Stimulated activated naive B cell treated with anti-CD40 and anti-IgM and Interleukin-4, amounts not matched to agents 10 μg/mL and 1 μg/mL and 100 μg/mL, for 72 hours (primary cell): Measurements from ENCODE around the gene RAP1GAP2.

ENCODE experiments used
- ATAC-seq, 2 donors: fragments of 150-1000 bp; cut with Tn5 transposase; replicated peaks; 2 replicates each; pipeline ENCODE4 v1.10.0; 2021; ENCODE audit warnings: moderate library complexity in 1 of 2
- DNase-seq: peaks from one replicate; pipeline ENCODE4 v3.0.0; 2021
- H3K27ac Mint-ChIP-seq: one replicate; pipeline ENCODE4 v1.8.0; 2022; ENCODE audit warnings: mild to moderate bottlenecking, mixed read lengths
- H3K27me3 Mint-ChIP-seq, 2 donors: one replicate each; pipeline ENCODE4 v1.8.0; 2022; ENCODE audit warnings: mixed read lengths in 2 of 2
- H3K36me3 Mint-ChIP-seq, 2 donors: one replicate each; pipeline ENCODE4 v1.8.0; 2022; ENCODE audit warnings: mixed read lengths in 2 of 2, mild to moderate bottlenecking in 1 of 2
- H3K4me1 Mint-ChIP-seq, 2 donors: one replicate each; pipeline ENCODE4 v1.8.0; 2022; ENCODE audit warnings: mixed read lengths in 2 of 2, mild to moderate bottlenecking in 1 of 2
- H3K4me3 Mint-ChIP-seq, 2 donors: one replicate each; pipeline ENCODE4 v1.8.0; 2022; ENCODE audit warnings: mild to moderate bottlenecking in 2 of 2, mixed read lengths in 2 of 2, moderate library complexity in 1 of 2
- H3K9me3 Mint-ChIP-seq, 2 donors: one replicate each; pipeline ENCODE4 v1.8.0; 2022; ENCODE audit warnings: mixed read lengths in 2 of 2, mild to moderate bottlenecking in 1 of 2

The RAP1GAP2 gene

DNA sequence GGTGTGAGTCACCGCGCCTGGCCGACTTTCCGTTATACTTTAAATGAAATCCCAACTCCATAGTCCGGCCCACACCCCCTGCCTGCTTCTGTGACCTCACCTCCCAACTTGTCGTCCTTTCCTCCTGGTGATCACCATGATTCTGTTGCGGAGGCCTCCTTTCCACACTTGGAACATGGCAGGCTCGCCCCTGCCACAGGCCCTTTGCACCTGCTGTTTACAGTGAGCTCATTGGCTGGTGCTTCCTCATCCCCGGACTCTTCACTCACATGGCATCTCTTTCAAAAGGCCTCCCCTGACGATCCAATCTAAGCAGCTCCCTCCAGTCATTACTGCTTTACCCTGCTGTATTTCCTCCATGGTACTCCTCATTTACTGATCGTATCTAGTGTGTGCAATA lies 64.6 kb downstream of the RAP1GAP2 start:
- H3K4me3 Mint-ChIP-seq, result no peak overlapping the region
- no peaks in the 10 kb centered on the region for H3K4me1 Mint-ChIP-seq
- ATAC-seq, result no peak

DNA sequence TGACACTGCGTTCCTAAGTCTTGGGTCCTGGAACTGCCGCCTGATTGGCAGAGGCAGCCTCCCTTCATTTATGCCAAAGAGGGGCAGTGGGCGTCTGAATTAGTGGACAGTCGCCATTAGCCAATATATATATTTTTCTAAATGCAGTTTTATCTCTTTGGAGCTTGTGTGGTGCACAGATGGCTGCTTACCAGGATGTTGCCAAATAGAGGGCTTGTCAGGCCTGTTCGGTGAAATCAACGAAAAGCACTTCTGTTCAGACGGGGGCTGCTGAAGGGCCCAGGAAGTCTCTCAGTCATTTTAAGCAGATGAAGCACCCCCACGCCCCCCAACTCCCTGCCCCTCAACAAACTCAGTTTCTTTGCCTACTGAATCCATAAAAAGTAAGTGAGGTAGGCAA lies 66.0 kb downstream of the RAP1GAP2 start:
- Mint-ChIP-seq H3K9me3 (no peaks in the 10 kb centered on the region), H3K36me3 (peaks cover 4 to 11% of the 10 kb centered on the region in 2 donors), H3K27me3 (peaks cover 10 to 24% of the 10 kb centered on the region in 2 donors), H3K27ac (no peak overlapping the region), H3K4me1 (no peaks in the 10 kb centered on the region), H3K4me3 (no peak overlapping the region)
- ATAC-seq (no peak), DNase-seq (no peak)

More for the DNA sequence above, 64.6 kb downstream of the RAP1GAP2 start:
- Mint-ChIP-seq H3K27ac (no peak overlapping the region), H3K9me3 (no peaks in the 10 kb centered on the region), H3K36me3 (peaks cover 4 to 11% of the 10 kb centered on the region in 2 donors), H3K27me3 (peaks cover 23 to 38% of the 10 kb centered on the region in 2 donors)
- no peak for DNase-seq

DNA sequence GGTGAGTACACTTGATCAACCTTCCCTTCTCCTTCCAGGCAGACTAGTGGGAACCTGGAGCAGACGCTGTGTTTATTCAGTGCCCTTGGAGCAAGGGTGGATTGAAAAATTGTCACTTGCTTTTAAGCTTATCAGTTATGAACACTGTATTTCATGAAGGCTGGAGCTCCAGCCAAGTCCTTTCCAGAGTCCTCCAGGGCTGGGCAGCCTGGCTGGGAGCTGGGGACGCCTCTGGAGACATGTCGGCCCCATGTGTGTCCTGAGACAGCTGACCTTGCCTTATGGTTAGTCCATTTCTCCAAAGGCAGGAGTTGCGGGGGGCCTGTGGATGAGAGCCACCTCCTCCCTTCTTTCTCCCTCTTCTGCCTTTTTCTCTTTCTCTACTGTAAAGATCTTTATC lies 67.0 kb downstream of the RAP1GAP2 start:
- DNase-seq, result no peak
- Mint-ChIP-seq H3K4me3 (no peak overlapping the region), H3K4me1 (no peaks in the 10 kb centered on the region), H3K36me3 (peaks cover 4 to 11% of the 10 kb centered on the region in 2 donors), H3K9me3 (no peaks in the 10 kb centered on the region), H3K27me3 (peaks cover 0 to 15% of the 10 kb centered on the region in 2 donors), H3K27ac (no peak overlapping the region)
- ATAC-seq, result no peak

DNA sequence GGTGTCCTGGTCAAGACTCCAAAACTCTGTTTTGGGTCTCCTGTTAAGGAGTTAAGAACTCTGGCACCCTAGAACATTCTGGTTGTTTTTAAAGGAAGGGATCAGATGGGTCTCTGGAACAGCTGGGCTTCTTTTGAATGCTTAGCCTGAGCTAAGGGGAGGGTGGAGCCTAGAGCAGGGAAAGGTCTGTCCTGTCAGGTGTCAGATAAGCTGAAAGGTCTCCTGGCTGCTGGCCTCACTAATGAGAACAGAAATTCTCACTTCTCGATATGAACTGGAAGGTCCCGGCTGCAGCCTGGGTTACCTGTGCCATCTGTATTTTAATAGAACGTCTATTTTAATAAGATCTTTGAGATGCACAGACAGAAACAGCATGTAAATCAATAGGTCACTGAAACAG lies 69.0 kb downstream of the RAP1GAP2 start:
- Mint-ChIP-seq H3K36me3 (peaks cover 0 to 5% of the 10 kb centered on the region in 2 donors), H3K27me3 (peaks cover 0 to 9% of the 10 kb centered on the region in 2 donors), H3K9me3 (no peaks in the 10 kb centered on the region), H3K4me3 (no peak overlapping the region), H3K4me1 (no peaks in the 10 kb centered on the region), H3K27ac (no peak overlapping the region)
- ATAC-seq (peak in 1 of 2 donors; percentile 19), DNase-seq (no peak)

DNA sequence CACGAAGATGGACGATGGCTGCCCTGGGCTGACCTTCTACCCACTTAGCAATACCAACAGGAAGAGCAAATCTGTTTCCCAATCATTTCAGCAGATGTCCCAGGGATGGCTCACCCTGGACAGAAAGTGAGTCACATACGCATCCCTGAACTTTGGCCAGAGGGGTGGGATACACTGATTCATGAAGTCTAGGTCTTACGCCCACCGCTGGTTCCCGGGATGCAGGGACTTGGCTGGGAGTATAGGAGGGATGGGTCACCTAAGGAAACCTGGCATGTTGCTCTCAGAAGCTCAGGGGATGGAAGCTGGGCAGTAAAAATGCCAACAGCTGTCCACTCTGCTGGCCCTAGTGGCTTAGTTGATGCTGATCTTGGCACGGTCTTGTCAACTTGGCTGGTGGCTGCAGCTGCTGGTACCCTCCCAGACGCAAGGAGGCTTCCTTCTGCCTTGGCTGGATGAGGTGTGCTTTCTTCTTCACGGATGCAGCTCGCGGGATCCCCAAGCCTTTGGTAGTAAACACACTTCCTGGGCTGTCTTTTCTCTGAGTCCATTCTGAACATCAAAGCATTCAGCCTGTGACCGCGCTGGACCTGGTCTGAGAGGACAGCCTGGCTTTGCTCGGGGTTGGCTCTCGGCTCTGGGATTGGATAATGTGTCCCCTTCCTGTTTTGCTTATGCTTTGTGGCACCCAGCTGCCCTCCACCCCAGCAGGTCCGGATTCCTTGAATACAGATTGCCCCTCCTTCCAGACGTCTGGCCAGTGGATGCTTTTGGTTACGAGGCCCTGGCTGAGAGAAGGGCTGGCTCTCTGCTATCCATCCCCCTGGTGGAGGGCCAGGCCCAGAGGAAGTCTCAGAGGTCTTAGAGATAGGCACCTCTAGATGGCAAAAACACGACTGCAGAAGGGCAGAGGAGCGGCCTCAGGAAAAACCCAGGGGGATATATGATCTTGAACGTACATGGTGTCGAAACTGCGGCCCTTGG lies 71.5 kb downstream of the RAP1GAP2 start:
- ATAC-seq, result no peak
- H3K4me3 Mint-ChIP-seq, result no peak overlapping the region
- no peaks in the 10 kb centered on the region for H3K4me1 Mint-ChIP-seq
- H3K27ac Mint-ChIP-seq, result no peak overlapping the region
- no peaks in the 10 kb centered on the region for H3K9me3 Mint-ChIP-seq
- no peak for DNase-seq
- no peaks in the 10 kb centered on the region for H3K36me3 Mint-ChIP-seq
- H3K27me3 Mint-ChIP-seq, result no peaks in the 10 kb centered on the region

DNA sequence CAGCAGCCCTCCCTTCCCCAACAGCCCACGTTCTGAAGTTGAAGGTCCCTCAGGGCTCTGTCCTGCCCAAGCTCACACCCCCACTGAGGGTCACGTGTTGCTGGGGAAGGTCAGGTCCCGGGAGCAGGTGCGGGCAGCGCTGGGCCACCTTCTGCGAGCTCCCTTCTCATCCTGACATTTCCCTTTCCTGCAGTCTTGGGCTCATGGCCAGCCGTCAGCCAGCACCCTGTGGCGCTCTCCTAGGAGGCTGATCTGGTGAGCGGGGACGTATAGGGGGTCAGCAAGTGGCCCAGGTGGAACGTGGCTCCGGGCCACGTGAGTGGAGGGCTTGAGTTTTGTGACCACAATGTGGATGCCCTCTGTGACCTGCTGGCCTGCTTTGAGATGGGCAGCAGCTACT lies 73.4 kb downstream of the RAP1GAP2 start:
- Mint-ChIP-seq H3K36me3 (no peaks in the 10 kb centered on the region), H3K4me3 (no peak overlapping the region), H3K27ac (no peak overlapping the region), H3K4me1 (no peaks in the 10 kb centered on the region), H3K9me3 (no peaks in the 10 kb centered on the region), H3K27me3 (no peaks in the 10 kb centered on the region)
- ATAC-seq (no peak), DNase-seq (no peak)

DNA sequence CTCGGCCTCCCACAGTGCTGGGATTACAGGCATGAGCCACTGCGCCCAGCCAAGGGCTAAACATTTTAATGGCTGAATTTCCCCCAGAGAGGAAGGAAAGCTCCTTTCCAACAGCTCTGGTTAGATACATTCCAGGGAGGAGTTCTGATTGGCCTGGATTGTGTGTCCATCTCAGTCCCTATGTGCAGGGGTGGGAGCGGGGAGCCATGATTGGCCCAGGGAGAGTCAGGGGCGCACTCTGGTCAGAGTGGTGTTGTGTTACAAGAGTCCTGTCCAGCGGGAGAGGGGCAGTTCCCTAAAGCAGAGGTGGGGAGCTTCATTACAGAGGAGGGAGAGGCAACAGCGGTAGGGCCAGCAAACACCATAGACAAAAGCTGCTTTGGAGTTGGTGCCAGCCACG lies 75.0 kb downstream of the RAP1GAP2 start:
- Mint-ChIP-seq H3K36me3 (no peaks in the 10 kb centered on the region), H3K4me1 (no peaks in the 10 kb centered on the region), H3K27me3 (no peaks in the 10 kb centered on the region), H3K4me3 (no peak overlapping the region), H3K9me3 (no peaks in the 10 kb centered on the region), H3K27ac (no peak overlapping the region)
- DNase-seq (no peak), ATAC-seq (no peak)

DNA sequence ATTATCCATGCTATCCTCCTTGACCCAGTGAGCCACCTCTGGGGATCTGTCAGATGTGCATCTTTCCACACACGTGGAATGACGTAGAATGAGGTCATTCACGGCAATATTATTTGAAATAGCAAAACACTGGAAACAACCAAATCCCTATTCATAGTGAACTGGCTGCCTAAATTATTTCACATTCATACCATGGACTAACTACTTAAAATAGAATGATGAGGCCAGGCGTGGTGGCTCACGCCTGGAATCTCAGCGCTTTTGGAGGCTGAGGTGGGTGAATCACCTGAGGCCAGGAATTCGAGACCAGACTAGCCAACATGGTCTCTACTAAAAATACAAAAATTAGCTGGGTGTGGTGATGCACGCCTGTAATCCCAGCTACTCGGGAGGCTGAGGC lies 75.5 kb downstream of the RAP1GAP2 start:
- Mint-ChIP-seq H3K27me3 (no peaks in the 10 kb centered on the region), H3K4me1 (no peaks in the 10 kb centered on the region), H3K9me3 (no peaks in the 10 kb centered on the region), H3K36me3 (no peaks in the 10 kb centered on the region), H3K4me3 (no peak overlapping the region), H3K27ac (no peak overlapping the region)
- no peak for DNase-seq
- ATAC-seq, result no peak

DNA sequence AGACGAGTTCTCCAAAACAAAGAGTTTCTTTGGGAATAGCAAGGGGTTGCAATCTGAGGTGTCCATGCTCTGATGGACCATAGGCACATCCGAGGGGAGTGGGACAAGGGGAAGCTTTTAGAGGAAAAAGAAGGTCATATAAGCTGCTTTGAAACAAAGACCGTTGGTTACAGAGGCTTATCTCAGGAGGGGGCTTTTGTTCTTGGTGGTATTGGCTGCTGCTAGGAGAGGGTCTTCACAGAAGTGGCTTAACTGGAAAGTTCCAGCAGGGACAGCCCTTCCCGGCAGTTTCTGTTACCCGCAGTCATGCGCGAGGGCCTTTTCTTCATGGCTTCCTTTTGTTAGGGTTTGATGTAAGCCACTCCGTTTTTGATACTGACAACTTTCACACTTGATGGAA lies 76.0 kb downstream of the RAP1GAP2 start:
- Mint-ChIP-seq H3K9me3 (no peaks in the 10 kb centered on the region), H3K27ac (no peak overlapping the region), H3K27me3 (no peaks in the 10 kb centered on the region), H3K4me1 (no peaks in the 10 kb centered on the region), H3K4me3 (no peak overlapping the region), H3K36me3 (no peaks in the 10 kb centered on the region)
- ATAC-seq, result no peak
- DNase-seq, result no peak

DNA sequence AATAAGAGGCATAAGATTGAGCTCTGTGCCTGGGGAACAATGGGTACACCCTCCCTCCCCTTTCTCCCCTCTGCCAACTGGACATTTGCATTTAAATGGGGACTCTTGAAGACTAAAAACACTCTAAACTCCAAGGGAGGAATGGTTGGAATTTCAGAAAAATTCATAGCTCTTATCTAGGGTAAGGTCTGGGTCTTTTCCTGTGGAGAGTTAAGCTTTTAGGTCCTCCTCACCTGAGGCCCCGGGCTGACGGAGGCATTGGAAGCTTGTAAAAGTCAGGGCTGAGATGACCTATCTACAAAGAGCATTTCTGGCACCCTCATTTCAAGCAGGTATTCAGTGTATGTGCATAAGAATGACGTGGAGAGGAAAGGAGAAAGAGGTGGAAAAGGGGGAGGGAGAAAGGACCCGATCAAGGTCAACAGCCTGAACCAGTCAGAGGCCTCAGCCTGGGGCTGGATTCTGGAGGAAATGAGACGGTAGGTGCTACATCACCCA lies 78.0 kb downstream of the RAP1GAP2 start:
- Mint-ChIP-seq H3K9me3 (no peaks in the 10 kb centered on the region), H3K27me3 (no peaks in the 10 kb centered on the region), H3K4me3 (no peak overlapping the region), H3K36me3 (no peaks in the 10 kb centered on the region), H3K27ac (no peak overlapping the region), H3K4me1 (no peaks in the 10 kb centered on the region)
- DNase-seq, result no peak
- no peak for ATAC-seq

DNA sequence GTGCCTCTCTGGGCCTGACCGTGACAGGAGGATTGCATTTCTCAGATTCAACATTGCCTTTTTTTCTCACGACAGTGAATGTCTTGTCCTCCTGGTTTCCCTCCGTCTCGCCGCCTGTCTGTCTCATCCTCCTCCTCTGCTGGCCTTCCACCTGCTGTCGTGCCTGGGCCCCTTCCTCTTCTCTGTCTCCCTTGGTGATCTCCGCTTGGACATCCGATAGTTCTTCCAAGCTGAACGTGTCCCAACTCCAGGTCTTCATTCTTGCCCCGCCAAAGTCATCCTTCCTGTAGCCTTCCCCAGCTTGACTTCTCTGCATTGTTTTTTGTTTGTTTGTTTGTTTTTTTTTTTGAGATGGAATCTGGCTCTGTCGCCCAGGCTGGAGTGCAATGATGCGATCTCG lies 79.4 kb downstream of the RAP1GAP2 start:
- Mint-ChIP-seq H3K36me3 (no peaks in the 10 kb centered on the region), H3K4me1 (peaks cover 6 to 10% of the 10 kb centered on the region in 2 donors), H3K9me3 (no peaks in the 10 kb centered on the region), H3K27ac (no peak overlapping the region), H3K4me3 (no peak overlapping the region), H3K27me3 (no peaks in the 10 kb centered on the region)
- DNase-seq (no peak), ATAC-seq (no peak)

DNA sequence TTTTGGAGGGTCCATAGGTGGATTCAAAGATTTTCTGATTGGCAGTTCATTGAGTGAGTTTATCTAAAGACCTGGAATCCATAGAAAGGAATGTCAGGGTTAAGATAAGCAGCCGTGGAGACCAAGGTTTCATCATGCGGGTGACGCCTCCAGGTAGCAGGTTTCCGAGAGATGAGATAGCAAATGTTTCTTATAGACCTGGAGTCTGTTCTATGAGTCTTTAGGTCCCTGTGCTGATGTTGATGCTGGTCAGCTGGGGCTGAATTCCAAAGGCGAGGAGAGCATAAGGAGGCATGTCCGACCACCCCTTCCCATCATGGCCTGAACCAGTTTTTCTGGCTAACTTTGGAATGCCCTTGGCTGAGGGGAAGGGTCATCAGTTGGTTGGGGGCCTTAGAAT lies 80.2 kb downstream of the RAP1GAP2 start:
- DNase-seq (no peak), ATAC-seq (no peak)
- H3K9me3 Mint-ChIP-seq, result no peaks in the 10 kb centered on the region
- H3K4me3 Mint-ChIP-seq, result no peak overlapping the region
- no peak overlapping the region for H3K27ac Mint-ChIP-seq
- H3K4me1 Mint-ChIP-seq, result peaks cover 6 to 10% of the 10 kb centered on the region in 2 donors
- H3K36me3 Mint-ChIP-seq, result no peaks in the 10 kb centered on the region
- no peaks in the 10 kb centered on the region for H3K27me3 Mint-ChIP-seq

DNA sequence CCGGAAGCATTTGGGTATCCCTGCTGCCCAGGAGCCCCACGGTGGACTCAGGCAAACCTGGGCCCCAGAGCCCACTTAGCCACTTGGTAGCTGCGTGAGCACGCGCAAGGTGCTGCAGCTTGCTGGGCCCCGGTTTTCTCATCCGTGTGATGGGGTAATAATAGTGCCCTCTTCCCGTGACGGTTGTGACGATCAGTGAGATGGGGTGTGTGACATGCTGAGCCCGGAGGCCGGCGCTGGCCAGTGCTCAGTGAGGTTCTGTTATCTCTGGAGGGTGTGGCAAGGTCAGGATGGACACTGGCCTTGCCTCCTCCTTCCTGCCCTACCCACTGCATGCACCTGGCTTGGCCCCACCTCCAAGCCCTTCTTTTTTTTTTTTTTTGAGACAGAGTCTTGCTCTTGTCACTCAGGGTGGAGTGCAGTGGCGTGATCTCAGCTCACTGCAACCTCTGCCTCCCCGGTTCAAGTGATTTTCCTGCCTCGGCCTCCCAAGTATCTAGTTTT lies 82.6 kb downstream of the RAP1GAP2 start:
- peaks cover 0 to 4% of the 10 kb centered on the region in 2 donors for H3K36me3 Mint-ChIP-seq
- peaks cover 11 to 19% of the 10 kb centered on the region in 2 donors for H3K4me1 Mint-ChIP-seq
- ATAC-seq (no peak), DNase-seq (no peak)
- no peak overlapping the region for H3K27ac Mint-ChIP-seq
- no peaks in the 10 kb centered on the region for H3K27me3 Mint-ChIP-seq
- no peak overlapping the region for H3K4me3 Mint-ChIP-seq
- H3K9me3 Mint-ChIP-seq, result no peaks in the 10 kb centered on the region

DNA sequence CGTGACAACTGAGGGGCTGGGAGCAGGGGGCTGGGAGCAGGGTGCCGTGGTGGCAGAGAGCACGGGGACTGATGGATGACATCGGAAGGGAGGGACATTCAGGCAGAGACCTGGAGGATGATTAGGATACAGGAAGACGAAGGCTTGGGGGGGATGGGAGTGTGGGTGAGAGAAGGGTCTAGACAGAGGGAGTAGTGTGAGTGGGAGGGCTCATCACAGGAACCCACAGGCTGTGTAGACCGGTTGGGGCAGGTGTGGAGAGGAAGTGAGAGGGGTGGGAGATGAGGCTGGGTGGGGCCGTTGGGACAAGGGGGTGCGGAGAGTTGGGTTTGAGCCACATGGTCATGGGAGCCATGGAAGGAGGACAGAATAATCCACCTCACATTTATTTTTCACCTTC lies 83.8 kb downstream of the RAP1GAP2 start:
- Mint-ChIP-seq H3K9me3 (no peaks in the 10 kb centered on the region), H3K4me3 (no peak overlapping the region), H3K27ac (no peak overlapping the region), H3K36me3 (peaks cover 0 to 4% of the 10 kb centered on the region in 2 donors), H3K27me3 (no peaks in the 10 kb centered on the region), H3K4me1 (peaks cover 14 to 19% of the 10 kb centered on the region in 2 donors)
- ATAC-seq, result no peak
- no peak for DNase-seq

DNA sequence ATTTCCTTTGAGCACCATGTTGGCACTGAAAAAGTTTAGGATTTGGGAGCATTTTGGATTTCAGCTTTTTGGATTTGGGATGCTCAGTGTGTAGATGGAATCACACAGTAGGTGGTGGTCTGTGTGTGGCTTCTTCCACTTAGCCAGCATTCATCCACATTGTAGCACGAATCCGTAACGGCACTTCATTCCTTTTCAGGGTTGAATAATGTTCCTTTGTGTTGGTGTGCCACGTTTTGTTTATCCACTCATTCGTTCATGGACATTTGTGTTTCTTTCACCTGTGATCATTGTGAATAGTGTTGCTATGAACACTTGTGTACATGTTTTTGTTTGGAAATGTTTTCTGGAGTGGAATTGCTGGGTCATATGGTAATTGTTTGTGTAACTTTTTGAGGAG lies 85.1 kb downstream of the RAP1GAP2 start:
- H3K27ac Mint-ChIP-seq, result no peak overlapping the region
- H3K36me3 Mint-ChIP-seq, result peaks cover 0 to 4% of the 10 kb centered on the region in 2 donors
- no peak for DNase-seq
- H3K9me3 Mint-ChIP-seq, result no peaks in the 10 kb centered on the region
- no peak overlapping the region for H3K4me3 Mint-ChIP-seq
- ATAC-seq, result no peak
- H3K27me3 Mint-ChIP-seq, result no peaks in the 10 kb centered on the region
- H3K4me1 Mint-ChIP-seq, result peaks cover 14 to 19% of the 10 kb centered on the region in 2 donors
